RCC 7860 (cell line): ENCODE measurements around the gene HERPUD1.
A peak's percentile ranks its signal among the peaks of the same experiment; 100 is the strongest.

ENCODE experiments used
- DNase-seq: peaks from one replicate; pipeline ENCODE4 v3.0.0-alpha.2; 2015; ENCODE audit warnings: low spot score
- FAIRE-seq: peaks from 2 replicates; lab custom pipeline; 2012; peaks lifted over from hg19 to GRCh38; lab: Jason Lieb, UNC

The HERPUD1 gene

GRCh38 chr16:56910654-56911539, 21.0 kb upstream of the HERPUD1 start:
- FAIRE-seq (no peak), DNase-seq (peak; percentile 14)

DNA sequence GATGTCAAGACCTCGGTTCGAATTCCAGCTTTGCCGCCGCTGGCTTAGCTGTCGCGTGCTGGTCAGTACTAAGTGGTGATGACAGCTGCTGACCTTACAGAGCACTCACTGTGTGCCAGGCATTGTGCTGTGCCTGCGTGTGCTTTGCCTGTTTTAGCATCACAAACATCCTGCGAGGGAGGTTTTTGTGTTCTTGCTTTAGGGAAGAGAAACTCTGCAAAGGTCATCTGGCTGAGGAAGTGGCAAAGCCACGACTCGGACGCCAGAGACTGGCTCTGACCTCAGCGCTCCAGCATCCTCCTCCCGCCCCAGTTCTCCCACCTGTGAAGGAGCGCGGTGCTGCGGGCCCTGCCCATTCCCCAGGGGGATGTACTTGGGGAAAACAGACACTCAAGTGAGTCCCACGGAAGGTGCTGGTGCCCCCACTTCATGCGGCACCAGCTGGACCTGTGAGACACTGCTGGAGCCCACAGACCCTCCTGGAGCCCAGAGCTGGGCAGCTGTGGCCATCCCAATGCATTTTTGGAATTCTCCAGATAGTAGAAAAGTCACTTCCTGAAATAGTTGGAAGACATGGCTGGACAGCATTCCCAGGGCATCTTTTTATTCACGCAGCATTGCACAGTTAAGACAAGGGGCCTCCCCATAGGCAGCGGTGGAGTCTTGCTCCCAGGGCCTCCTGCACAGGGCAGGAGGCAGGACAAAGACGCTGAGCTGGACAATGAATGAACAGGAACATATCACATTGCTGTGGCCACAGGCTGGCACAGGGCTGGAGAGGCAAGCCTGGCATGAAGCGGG, 20.0 kb upstream of the HERPUD1 start:
- DNase-seq = no peak
- no peak for FAIRE-seq

DNA sequence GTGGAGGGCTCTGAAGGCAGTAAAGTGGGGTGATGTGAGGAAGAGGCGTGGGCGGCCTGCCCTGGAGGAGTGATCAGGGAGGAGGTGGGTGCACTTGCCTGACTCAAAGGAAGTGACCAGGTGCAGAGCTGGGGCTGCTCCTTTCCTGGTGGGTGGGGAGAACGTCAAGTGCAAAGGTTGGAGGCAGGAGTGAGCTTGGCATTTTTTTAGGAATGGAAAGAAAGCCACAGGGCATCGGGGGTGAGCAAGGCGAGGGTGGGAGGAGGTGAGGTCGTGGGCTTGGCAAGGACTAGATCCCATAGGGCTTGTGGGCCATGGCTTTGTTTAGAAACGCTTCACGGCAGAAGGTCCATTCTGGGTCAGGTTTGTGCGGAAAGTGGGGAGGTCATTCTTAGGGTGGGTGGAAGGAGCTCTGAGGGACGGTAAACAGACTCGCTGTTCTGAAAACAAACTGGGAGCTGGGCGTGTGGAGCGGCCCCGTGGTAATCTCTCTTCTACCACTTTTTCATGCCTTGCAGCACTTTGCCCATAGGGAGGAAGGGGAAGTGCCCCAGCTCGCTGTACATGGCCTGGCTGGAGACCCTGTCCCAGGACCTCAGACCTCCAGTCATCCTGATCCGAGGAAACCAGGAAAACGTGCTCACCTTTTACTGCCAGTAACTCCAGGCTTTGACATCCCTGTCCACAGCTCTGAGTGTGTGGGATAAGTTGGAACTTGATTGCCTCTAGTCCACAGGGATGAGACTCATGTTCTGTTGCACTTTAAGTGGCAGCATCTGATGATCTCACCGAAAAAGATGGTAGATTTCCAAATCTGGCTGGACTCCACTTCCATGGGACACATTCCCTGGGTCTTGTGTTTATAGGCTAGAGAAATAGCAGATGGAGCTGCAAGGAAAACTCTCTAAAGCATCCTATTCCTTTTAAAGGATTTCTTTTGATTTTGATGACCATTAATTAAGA, 18.9 kb upstream of the HERPUD1 start:
- no peak for FAIRE-seq
- DNase-seq = no peak

- DNase-seq (no peak), FAIRE-seq (no peak)
These were observed 17.0 kb upstream of the HERPUD1 start for GRCh38 chr16:56914896-56915295.

GRCh38 chr16:56915336-56916119, 16.4 kb upstream of the HERPUD1 start:
- DNase-seq (no peak), FAIRE-seq (no peak)

DNA sequence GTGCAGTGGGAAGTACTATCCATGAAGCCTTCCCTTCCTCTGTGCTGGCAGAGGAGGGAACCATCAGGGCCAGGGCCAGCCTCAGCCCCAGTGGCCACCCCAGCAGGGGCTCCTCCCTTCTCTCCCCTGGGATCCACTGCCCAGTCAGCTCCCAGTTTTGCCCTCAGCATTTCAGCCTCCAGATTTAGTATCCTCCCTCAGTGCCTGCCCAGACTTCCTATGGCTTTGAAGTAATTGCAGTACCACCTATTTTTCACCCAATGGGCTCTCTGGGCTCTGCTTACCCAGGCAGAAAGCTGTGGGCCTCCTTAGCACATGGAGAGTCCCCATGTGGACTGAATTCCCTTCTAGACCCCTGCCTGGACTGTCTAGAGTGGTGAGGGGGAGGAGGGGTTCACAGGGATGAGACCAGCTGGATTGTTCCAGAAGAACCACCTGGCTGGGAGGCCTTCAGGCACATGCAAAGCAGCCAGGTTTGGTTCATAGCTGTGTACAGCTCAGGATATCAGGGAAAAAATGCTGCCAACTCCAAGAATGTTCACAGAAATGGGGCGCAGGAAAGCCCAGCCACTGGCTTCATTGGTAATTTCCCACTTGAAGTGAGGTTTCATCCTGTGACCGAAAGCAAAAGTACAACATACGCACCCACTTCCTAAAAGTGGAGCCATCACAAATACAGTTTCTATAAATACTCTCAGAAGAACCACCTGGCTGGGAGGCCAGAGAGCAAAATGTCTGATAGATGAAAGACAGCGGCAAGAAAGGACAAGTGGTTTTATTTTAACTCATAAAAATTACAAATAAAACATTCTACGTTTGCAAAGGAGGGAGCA, 15.2 kb upstream of the HERPUD1 start:
- no peak for FAIRE-seq
- DNase-seq = no peak

DNA sequence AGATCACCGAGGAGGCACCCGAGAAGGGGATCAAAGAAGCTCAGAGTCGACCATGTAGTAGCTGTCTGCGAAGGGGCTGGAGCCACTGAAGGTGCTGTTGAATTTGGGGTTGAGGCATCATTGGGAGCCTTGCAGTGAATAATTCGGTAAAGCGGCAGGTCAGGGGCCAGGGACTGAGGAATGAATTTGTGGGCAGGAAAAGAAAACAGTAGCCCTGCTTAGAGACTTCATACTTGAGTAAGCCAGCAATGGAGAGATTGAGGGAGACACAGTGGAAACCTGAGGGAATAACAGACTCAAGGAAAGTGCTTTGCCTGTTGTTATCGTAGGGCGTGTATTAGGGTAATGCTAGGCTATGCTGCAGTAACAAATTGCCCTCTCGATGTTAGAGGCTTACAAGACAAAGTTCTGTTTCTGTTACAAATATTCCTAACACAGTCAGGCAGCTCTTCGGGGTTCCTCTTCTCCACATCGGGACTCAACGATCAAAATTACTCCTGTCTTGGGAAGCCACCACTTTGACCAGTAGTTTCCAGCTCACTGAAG, 13.4 kb upstream of the HERPUD1 start:
- FAIRE-seq (no peak), DNase-seq (no peak)

DNA sequence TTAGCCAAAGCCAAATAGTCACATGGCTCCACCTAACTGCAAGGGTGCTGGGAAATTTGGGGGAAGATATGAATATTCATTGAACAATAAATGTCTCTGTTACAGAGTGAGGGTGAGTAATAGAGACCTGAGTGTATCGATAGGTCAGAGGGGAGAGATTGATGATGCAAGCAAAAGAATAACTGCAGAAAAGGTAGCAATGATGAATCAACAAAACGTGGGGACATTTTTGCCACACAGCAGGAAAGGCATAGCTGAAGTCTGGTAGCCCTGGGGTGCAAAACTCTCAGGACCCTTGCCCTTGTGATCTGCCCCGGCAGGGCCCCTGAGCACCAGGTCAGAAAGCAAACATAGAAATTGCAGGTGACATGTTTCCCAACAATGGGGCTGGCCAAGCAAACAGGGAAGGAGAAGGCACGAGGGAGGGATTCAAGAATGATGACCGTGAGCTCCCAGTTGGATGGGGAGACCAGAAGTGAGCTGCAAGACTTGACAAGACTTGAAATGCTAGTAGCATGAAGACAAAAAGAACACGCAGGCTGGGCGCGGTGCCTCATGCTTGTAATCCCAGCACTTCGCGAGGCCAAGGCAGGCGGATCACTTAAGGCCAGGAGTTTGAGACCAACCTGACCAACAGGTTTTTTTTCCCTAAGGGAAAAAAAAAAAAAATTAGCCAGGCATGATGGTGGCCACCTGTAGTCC, 12.7 kb upstream of the HERPUD1 start:
- FAIRE-seq = no peak
- DNase-seq = no peak

GRCh38 chr16:56921571-56921970, 10.4 kb upstream of the HERPUD1 start:
- no peak for FAIRE-seq
- DNase-seq = no peak

DNA sequence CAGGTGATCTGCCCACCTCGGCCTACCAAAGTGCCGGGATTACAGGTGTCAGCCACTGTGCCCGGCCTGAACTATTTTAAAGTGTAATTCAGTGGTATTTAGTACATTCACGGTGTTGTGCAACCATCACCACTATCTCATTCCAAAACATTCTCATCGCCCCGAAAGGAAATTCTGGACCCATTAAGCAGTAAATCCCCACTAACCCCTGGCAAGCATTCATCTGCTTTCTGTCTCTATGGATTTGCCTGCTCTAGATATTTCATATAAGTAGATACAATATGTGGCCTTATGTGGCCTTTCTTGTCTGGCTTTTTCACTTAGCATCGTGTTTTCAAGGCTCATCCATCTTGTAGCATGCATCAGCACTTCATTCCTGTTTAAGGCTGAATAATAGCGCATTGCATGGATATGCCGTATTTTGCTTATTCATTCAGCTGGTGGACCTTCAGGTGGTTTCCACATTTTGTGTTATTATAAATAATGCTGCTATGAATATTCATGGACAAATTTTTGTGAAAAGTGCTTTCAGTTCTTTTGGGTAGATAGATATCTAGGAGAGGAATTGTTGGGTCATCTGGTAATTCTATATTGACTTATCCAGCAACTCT, 8.4 kb upstream of the HERPUD1 start:
- FAIRE-seq (no peak), DNase-seq (no peak)

- DNase-seq (no peak), FAIRE-seq (no peak)
These were observed 4.5 kb upstream of the HERPUD1 start for GRCh38 chr16:56927471-56927870.

DNA sequence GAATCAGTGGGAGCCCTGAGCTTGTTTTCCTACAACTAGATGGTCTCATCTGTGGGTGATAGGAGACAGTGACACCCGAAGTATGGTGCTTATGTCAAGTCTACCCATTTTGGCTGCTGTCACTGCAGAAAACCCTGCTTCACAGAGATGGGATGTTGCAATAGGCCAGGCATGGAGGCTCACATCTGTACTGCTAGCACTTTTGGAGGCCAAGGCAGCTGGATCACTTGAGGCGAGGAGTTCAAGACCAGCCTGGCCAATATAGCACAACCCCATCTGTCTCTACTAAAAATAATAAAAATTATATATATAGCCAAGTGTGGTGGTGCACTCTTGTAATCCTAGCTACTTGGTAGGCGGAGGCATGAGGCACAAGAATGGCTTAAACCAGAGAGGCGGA, 2.3 kb upstream of the HERPUD1 start:
- DNase-seq (no peak), FAIRE-seq (no peak)

GRCh38 chr16:56930486-56931270, 1.3 kb upstream of the HERPUD1 start:
- DNase-seq (no peak), FAIRE-seq (no peak)

- DNase-seq (no peak), FAIRE-seq (no peak)
These were observed 561 bp upstream of the HERPUD1 start for GRCh38 chr16:56931271-56931891.

GRCh38 chr16:56932721-56933619, 1.0 kb downstream of the HERPUD1 start:
- peak; percentile 57 for DNase-seq

More at GRCh38 chr16:56932721-56933619, 1.0 kb downstream of the HERPUD1 start:
- FAIRE-seq = no peak
